GM18502 (cell line): ENCODE results near the gene KDM3B.
"Not testable (repeated sequence)": the region's sequence is repeated elsewhere in the genome, so short reads cannot be mapped to it uniquely, and the experiment has no call there.

Experiments used
- ATAC-seq: cut with Tn5 transposase; IDR thresholded peaks from one replicate; pipeline ENCODE4 v1.9.1; 2021; ENCODE audit warnings: mild to moderate bottlenecking; ENCODE audit not compliant: unreplicated experiment, poor library complexity

Gene KDM3B

GRCh38 chr5:138389332-138389731 lies 36.8 kb downstream of the KDM3B start:
- no peak for ATAC-seq

DNA sequence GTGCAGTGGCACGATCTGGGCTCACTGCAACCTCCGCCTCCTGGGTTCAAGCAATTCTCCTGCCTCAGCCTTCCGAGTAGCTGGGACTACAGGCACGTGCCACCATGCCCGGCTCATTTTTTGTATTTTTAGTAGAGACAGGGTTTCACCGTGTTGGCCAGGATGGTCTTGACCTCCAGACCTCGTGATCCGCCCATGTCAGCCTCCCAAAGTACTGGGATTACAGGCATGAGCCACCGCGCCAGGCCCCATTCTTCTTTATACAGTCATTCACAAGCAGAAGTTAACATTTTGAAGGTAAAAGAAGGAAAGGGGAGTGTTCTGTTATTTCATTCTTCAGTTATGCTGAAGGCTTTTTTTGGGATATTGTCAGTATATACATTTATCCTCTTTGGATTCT lies 37.4 kb downstream of the KDM3B start:
- not testable (repeated sequence) for ATAC-seq

DNA sequence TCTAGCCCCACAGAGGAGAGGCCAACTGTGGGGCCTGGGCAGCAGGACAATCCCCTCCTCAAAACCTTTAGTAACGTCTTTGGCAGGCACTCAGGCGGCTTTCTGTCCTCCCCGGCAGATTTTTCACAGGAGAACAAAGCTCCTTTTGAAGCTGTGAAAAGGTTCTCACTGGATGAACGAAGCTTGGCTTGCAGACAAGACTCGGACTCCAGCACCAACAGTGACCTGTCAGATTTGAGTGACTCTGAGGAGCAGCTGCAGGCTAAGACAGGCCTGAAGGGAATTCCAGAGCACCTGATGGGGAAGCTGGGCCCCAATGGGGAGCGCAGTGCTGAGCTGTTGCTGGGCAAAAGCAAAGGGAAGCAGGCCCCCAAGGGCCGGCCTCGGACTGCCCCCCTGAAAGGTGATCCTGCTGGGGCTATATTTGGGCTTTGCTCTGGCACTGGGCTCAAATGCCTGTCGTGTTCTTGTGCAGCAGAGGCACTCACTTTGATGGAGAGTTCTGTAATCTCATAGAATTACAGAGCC lies 39.4 kb downstream of the KDM3B start:
- ATAC-seq: no peak

DNA sequence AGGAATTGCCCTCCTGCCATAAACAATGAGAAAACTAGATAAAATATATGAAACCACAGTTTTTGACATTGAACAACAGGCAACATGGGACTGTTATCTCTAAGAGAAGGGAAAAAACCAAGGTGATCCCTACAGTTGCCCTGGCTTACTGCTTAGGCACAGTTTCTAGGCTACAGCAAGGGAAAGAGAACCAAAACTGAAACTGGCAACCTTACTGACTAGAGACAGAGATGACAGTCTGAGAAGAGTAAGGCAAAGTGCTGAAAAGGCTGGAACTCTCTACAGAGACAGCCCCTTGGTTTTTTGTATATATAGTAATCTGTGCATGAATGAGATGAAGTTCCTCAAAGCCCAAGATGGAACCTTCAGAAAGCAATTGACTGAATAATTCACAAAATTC lies 50.2 kb downstream of the KDM3B start:
- ATAC-seq: peak; percentile 68

DNA sequence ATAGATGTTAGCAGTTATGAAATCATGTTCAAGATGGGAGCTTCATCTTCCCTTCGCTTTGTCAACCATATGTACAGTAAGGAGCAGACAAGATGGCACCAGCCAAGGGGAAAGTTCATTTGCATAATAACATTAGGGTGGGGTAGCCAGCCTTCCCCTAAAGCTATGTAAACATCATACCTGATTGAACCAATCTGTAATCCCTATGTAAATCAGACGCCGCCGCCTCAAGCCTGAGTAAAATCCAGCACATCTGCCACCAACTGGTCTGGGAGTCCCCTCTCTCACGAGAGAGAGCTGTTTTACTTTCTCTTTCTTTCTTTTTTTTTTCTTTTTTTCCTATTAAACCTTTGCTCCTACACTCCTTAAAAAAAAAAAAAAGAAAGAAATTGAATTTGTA lies 55.5 kb downstream of the KDM3B start:
- peak; percentile 82 for ATAC-seq

DNA sequence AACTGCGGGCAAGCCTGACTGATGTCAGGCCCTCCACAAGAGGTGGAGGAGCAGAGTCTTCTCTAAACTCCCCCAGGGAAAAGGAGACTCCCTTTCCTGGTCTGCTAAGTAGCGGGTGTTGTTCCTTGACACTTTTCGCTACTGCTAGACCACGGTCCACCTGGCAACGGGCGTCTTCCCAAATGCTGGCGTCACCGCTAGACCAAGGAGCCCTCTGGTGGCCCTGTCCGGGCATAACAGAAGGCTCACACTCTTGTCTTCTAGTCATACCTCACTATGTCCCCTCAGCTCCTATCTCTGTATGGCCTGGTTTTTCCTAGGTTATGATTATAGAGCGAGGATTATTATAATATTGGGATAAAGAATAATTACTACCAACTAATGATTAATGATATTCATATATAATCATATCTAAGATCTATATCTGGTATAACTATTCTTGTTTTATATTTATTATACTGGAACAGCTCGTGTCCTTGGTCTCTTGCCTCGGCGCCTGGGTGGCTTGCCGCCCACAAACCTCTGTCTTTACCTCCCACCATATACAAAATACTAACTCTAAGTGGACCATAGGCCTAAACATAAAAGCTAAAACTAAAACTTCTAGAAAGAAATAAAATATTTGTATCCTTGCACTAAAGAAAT lies 58.6 kb downstream of the KDM3B start:
- ATAC-seq: not testable (repeated sequence)

DNA sequence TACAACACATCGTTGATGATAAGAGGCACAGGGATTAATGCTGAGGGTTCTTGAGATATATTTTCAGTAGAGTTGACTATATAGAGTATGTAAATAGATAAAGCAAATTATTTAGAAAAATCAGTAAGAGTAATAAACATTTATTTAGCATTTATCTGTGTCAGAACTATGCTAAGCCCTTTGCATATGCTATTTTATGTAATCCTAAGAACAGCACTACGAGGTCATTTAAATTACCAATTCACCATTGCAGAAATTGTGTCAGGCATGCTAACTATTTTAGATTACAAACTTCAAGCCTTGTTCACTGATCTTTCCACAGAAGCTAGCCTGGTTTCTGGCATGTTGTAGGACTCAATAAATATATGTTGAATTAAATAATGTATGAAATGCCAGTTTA lies 66.0 kb downstream of the KDM3B start:
- ATAC-seq: no peak

DNA sequence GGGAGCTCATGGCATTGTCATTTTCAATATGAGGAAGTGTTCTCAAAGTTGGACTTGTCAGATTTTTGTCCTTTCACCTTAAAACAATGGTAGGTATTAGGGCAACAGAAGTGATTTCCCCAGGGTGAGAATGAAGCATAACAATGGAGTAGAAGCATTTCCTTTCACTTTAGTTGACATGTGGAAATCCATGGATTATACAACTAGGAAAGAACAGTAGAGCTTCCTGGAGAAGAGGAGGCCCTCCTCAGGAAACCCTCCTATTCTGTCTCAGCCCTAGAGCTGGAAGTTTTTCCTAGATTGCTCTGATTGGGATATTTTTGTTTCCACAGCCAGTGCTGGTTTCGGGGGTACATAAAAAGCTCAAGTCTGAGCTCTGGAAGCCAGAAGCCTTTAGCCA lies 72.6 kb downstream of the KDM3B start:
- ATAC-seq: no peak

- ATAC-seq: no peak
Measured at GRCh38 chr5:138435943-138436342, 83.5 kb downstream of the KDM3B start.

DNA sequence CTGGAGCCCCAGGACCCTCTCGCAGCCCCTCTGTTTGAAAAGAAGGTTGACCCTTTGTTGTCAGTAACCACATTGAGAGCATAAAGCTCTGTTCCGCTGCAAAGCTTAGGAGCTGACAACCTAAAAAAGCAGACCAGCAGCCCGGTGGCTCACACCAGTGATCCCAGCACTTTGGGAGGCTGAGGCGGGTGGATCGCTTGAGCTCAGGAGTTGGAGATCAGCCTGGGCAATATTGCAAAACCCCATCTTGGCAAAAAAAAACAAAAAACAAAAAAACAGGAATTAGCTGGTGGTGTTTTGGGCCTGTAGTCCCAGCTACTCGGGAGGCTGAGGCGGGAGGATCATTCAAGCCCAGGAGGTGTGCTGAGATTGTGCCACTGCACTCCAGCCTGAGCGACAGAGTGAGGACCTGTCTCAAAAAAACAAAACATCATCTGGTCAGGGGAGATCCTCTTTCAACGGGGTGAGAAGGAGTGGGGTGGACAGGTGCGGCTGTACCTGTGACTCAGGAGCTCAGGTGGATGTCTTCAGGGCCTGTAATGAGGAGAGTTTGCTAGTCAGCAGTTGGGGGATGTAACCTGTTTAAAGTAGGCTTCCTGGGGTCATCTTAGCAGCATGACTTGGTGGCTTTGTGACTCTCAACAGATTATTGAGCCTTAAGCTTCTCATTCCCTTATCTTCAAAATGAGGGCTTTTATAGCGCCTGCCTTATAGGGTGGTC lies 85.7 kb downstream of the KDM3B start:
- ATAC-seq: no peak

DNA sequence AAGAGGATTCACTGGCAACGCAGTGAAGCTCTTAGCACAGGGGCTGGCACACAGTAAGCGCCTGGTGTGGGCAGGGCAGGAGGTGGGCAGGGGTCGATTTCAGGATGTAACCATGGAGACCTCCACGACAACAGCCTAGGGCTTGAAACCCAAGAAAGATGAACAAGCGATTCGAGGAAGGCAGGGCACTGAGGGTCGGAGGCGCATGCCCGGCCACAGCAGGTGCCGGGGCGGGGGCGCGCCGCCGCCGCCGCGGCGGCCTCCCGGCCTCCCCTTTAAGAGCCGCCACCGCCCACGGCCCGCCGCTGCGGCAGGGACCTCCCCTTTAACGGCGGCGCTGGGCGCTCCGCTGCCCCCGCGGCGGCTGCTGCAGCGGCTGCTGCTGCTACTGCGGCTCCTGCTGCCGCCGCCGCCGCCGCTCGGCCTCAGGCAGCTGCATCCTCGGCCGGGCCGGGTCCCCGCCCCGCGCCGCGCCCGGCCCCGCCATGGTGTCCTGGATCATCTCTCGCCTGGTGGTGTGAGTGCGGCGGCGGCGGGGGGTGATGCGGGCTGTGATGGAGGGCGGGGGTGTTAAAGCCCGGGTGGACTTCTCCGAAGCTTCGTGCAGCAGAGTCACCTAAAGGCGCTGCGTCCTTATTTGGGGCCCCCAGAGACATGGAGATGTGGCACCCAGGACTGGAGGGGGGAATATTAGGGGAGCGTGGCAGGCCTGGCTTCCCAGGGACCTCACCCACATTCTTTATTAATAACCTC lies 86.4 kb downstream of the KDM3B start, which contains the start of gene REEP2:
Gene REEP2 (plus strand): TSS at position 334 of the 753 bp plus-strand sequence. CDS start 152 bp downstream, at position 486.
- peak; percentile 79 for ATAC-seq

DNA sequence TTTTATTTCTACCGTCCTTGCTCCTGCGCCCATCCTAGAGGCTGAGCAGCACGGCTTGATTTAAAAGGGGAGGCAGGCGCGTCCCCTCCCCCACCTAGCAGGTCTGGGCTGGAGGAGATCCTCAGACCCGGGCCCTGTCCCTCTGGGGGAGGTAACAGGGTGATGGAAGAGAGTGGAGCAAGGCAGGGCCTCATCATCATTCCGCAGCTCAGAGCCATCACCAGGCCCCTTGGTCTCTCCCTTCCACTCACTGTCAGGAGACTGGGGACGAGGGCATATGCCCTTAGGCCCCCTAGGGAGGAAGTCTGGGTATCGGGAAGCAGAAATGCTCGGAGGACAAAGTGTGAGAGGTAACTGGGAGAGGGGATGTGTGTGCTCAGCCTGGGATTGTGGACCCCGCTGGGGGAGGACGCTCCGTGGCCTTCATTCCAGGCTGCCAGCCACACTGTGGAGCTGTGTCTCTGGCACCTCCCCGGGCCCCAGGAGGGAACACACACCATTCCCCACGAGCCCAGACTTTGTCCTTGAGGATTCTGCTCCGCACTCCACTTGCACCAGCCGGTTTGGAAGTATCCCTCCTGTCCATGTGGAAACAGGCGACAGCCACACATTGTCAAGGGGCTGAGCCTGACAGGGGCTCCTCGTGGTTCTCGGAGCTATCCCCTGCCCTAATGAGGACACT lies 87.1 kb downstream of the KDM3B start:
- no peak for ATAC-seq

DNA sequence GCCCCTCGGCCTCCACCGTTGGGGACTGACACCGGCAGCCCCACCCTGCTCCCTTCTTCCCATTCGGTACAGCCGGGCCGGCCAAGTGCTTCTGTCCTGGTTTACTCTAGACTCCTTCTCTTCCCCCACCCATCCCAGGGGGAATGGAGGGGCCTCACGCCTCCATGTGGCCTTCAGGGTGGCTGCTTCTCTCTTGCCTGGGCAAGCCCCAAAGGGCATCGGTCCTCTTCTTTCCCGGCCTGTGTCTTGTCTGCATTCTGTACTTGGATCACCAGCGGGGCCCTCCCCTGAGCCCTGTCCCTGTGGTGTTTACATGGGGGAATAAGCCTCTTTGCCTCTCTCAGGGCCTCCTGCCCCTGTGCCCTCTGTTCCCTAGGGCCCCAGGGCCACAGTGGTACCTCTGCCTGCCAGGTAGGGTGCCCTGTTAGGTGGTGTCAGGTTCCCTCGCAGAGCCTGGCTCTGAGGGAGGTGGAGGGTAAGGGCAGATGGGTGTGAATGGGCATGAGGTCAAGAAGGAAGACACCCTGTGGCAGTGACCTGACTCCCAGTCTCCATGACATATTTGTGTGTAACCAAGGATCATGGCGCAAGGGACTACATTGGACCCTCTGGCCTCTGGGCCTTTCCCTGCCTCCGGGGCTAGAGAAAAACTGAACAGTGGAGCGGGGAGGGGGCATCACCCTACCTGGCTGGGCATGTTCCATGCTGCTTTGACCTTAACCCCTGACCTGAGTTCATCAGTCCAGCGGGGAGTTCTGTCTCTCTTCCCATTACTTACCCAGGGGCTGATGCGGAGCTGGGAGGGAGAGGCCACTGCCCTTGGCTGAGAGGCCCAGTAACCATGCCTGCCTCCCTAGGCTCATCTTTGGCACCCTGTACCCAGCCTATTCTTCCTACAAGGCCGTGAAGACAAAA lies 87.9 kb downstream of the KDM3B start:
- ATAC-seq: no peak

- no peak for ATAC-seq
Measured at GRCh38 chr5:138441221-138441620, 88.7 kb downstream of the KDM3B start.

DNA sequence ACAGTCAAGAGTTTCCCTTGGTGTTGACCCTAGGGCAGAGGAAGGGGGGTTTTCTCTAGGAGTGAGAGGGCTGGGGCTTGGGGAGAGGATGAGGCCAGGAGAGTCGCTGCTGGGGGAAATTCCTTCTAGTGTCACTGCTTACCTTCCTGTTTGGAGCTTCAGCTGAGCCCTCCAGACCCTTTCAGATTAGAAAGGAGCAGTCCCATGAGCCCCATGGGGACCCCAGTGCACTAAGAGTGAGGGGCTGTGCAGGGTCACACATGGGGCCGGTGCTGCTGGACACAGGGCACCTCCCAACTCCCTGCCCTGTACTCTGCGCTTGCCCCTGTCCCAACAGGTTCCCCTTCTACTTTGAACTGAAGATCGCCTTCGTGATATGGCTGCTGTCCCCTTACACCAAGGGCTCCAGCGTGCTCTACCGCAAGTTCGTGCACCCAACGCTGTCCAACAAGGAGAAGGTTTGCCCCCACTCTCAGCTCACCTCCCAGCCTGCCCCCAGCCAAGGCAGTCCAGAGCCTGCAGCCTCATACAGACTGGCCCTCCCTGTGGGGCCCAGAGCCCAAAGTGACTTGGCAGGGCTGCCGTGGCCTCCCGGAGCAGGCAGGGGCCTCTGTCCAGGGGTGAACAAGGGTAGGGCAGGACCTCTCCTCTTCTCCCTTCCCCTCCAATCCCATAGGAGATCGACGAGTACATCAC lies 91.7 kb downstream of the KDM3B start:
- ATAC-seq: no peak

GRCh38 chr5:138444774-138445546 lies 92.5 kb downstream of the KDM3B start:
- no peak for ATAC-seq

- no peak for ATAC-seq
Measured at GRCh38 chr5:138445547-138446271, 93.2 kb downstream of the KDM3B start.
